B cell (primary cell): ENCODE data around the gene WDR26. TPM values are rescaled to one million over a fixed set of nuclear protein-coding genes. Genes with fewer than 3 reads are reported as not detected.
A peak's percentile ranks its signal among the peaks of the same experiment; 100 is the strongest.
"Not testable (repeated sequence)": the region's sequence is repeated elsewhere in the genome, so short reads cannot be mapped to it uniquely, and the experiment has no call there.

Experiments used
- ATAC-seq: fragments of 200-7000 bp; cut with Tn5 transposase; one replicate; pipeline ENCODE4 v1.10.0; 2021; ENCODE audit warnings: low read depth, mild to moderate bottlenecking, moderate number of reproducible peaks, moderate library complexity
- CTCF ChIA-PET: fragments of 350-600 bp; sonication (Branson Sonifier 250); formaldehyde crosslinking; loops from one replicate; lab custom pipeline; 2021; ENCODE audit warnings: antibody characterized with exemption, inconsistent platforms; lab: Charles Lee
- POLR2A ChIA-PET: fragments of 350-600 bp; sonication (Branson Sonifier 250); formaldehyde crosslinking; loops from one replicate; lab custom pipeline; 2021; ENCODE audit warnings: antibody characterized with exemption; lab: Charles Lee
- DNase-seq: peaks from one replicate; pipeline ENCODE4 v3.0.0; 2013
- H2AFZ ChIP-seq: 2 replicates; pipeline ENCODE4 v1.6.1; 2012; ENCODE audit warnings: mild to moderate bottlenecking, low read depth, low read length; ENCODE audit not compliant: insufficient read depth, poor library complexity, severe bottlenecking
- H3K27ac ChIP-seq, 2 donors: 1 replicate in 1 of 2; 2 replicates in 1 of 2; pipeline ENCODE4 v1.5.1; 2012 to 2013; ENCODE audit warnings: low read length in 2 of 2, mild to moderate bottlenecking in 2 of 2, moderate library complexity in 1 of 2
- H3K27me3 ChIP-seq, 4 experiments: fragments of 200-600 bp in 1 of 4; sonication (generic) in 1 of 4; replicated peaks in 1 of 4; 1 replicate in 2 of 4; 2 replicates in 2 of 4; pipeline versions ENCODE4 v1.6.1 to v1.7.0; 2013 to 2016; ENCODE audit warnings: low read length in 3 of 4, mild to moderate bottlenecking in 2 of 4, mixed read lengths in 1 of 4, moderate library complexity in 1 of 4; ENCODE audit not compliant: insufficient read depth in 4 of 4, control insufficient read depth in 3 of 4; ENCODE audit errors: control extremely low read depth in 1 of 4
- H3K36me3 ChIP-seq, 2 experiments: replicated peaks in 1 of 2; 1 replicate in 1 of 2; 2 replicates in 1 of 2; pipeline versions ENCODE4 v1.6.1 to v1.7.1; 2013; ENCODE audit warnings: low read length in 1 of 2; ENCODE audit not compliant: insufficient read depth in 2 of 2, control insufficient read depth in 1 of 2; ENCODE audit errors: control extremely low read depth in 1 of 2, extremely low read depth in 1 of 2
- H3K4me1 ChIP-seq, 2 donors: fragments of 200-600 bp in 1 of 2; sonication (generic) in 1 of 2; 1 replicate in 1 of 2; 2 replicates in 1 of 2; pipeline versions ENCODE4 v1.5.1 to v1.6.1; 2013 to 2017; ENCODE audit warnings: low read length in 2 of 2; ENCODE audit not compliant: control insufficient read depth in 2 of 2, insufficient read depth in 2 of 2
- H3K4me2 ChIP-seq: replicated peaks from 2 replicates; pipeline ENCODE3; 2012; ENCODE audit warnings: mild to moderate bottlenecking, low read depth, low read length; ENCODE audit not compliant: poor library complexity, severe bottlenecking
- H3K4me3 ChIP-seq, 5 experiments: fragments of 200-600 bp in 1 of 5; sonication (generic) in 1 of 5; 1 replicate in 3 of 5; 2 replicates in 2 of 5; pipeline versions ENCODE4 v1.5.1 to v1.7.0; 2011 to 2016; ENCODE audit warnings: low read length in 4 of 5, mild to moderate bottlenecking in 4 of 5, low read depth in 2 of 5, control low read depth in 1 of 5, moderate library complexity in 1 of 5; ENCODE audit not compliant: insufficient read depth in 1 of 5; ENCODE audit errors: control extremely low read depth in 1 of 5, extremely low read depth in 1 of 5
- H3K79me2 ChIP-seq: fragments of 200-600 bp; sonication (generic); one replicate; pipeline ENCODE4 v1.6.0; 2016; ENCODE audit warnings: low read length; ENCODE audit not compliant: control insufficient read depth, insufficient read depth
- H3K9ac ChIP-seq: fragments of 200-600 bp; sonication (generic); 2 replicates; pipeline ENCODE4 v1.6.1; 2017; ENCODE audit warnings: mild to moderate bottlenecking, low read length, moderate library complexity
- H3K9me3 ChIP-seq, 3 donors: one replicate each; pipeline versions ENCODE4 v1.6.1 to v1.7.1; 2013; ENCODE audit warnings: low read length in 2 of 3; ENCODE audit not compliant: control insufficient read depth in 2 of 3, insufficient read depth in 1 of 3; ENCODE audit errors: control extremely low read depth in 1 of 3
- H4K20me1 ChIP-seq: 2 replicates; pipeline ENCODE4 v1.6.0; 2012; ENCODE audit warnings: mild to moderate bottlenecking, low read length; ENCODE audit not compliant: insufficient read depth, control insufficient read depth, poor library complexity, severe bottlenecking
- H3K27ac Mint-ChIP-seq: one replicate; pipeline ENCODE4 v1.8.0; 2021; ENCODE audit warnings: mixed read lengths
- H3K27me3 Mint-ChIP-seq: one replicate; pipeline ENCODE4 v1.8.0; 2021; ENCODE audit warnings: mixed read lengths
- H3K4me1 Mint-ChIP-seq: one replicate; pipeline ENCODE4 v1.8.0; 2021; ENCODE audit warnings: mixed read lengths
- H3K4me3 Mint-ChIP-seq: one replicate; pipeline ENCODE4 v1.8.0; 2021; ENCODE audit warnings: mixed read lengths
- H3K9me3 Mint-ChIP-seq: one replicate; pipeline ENCODE4 v1.8.0; 2022; ENCODE audit warnings: mixed read lengths; ENCODE audit not compliant: insufficient read depth
- CTCF ChIP-seq: fragments of 200-600 bp; IDR thresholded peaks from one replicate; pipeline ENCODE4 v1.8.0; 2022; ENCODE audit warnings: antibody characterized with exemption, mild to moderate bottlenecking
- EZH2 ChIP-seq: IDR thresholded peaks from 2 replicates; pipeline ENCODE4 v1.6.1; 2012; ENCODE audit warnings: borderline replicate concordance, low read depth, mild to moderate bottlenecking, moderate library complexity, low read length; ENCODE audit not compliant: insufficient read depth, poor library complexity, severe bottlenecking
- WGBS: methylation state at CpG from one replicate; pipeline ENCODE4 v1.1.5; 2013; ENCODE audit warnings: missing lambda C conversion rate; ENCODE audit not compliant: insufficient coverage; 5-methylcytosine and 5-hydroxymethylcytosine counted together
- intact Hi-C: fragments of 100-400 bp; cut with micrococcal nuclease; formaldehyde crosslinking; loops from one replicate; pipeline ENCODE4 v1.10.0; 2022
- polyA plus RNA-seq: library from polyadenylated mRNA; depleted of rRNA; stranded (reverse); fragments of >200 nt; gene quantifications from 2 replicates; pipeline ENCODE4 v1.2.3, GENCODE V29; 2012
- total RNA-seq, 2 donors: library from RNA; stranded (reverse); fragments of 120-200 nt in 1 of 2; gene quantifications; 1 replicate in 1 of 2; 2 replicates in 1 of 2; pipeline versions ENCODE4 v1.2.3 to v1.2.4, GENCODE V29; 2013 to 2022

Gene WDR26
- total and polyA plus RNA-seq, 2 donors (not counting 1 experiment from before 2014, with no cell fraction given), result 35.7 to 108 TPM

DNA sequence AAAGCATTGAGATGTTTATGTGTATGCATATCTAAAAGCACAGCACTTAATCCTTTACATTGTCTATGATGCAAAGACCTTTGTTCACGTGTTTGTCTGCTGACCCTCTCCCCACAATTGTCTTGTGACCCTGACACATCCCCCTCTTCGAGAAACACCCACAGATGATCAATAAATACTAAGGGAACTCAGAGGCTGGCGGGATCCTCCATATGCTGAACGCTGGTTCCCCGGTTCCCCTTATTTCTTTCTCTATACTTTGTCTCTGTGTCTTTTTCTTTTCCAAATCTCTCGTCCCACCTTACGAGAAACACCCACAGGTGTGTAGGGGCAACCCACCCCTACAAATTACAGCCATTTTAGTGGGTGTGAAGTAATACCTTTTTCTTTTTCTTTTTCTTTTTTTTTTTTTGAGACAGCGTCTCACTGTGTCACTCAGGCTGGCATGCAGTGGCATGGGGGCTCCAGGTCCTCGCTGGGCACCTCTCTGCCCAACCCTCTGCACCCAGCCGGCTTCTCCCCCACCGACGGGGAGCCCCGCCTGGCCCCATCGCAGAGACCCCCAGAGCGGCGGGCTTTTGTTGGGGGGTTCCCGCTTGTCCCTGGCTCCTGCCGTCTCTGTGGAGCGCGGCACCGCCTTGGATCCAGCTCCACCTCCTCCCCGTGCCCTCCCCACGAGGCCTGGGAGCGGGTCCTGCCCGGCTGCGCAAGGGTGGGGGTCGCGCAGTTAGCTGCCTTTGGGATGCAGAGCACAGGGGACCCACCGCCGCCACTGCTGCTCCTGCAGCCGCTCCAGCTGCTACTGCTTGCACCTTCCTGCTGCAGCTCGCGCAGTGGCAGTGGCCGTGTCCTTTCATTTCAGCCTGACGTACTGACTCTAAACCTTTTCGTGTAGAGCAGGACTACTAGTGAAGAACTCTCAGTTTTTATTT lies 93.9 kb downstream of the WDR26 start:
- H4K20me1 ChIP-seq, H3K79me2 ChIP-seq, H3K36me3 ChIP-seq, intact Hi-C loops, H3K4me1 Mint-ChIP-seq, H3K27ac Mint-ChIP-seq, H3K9me3 Mint-ChIP-seq, H3K27ac ChIP-seq, H3K4me1 ChIP-seq, ATAC-seq, POLR2A ChIA-PET: not testable (repeated sequence)
- H3K4me3 ChIP-seq, result peak overlapping the region in 4 of 5 experiments; percentile 1 to 47 (median 38)
- peak; percentile 33 for DNase-seq
- WGBS, result 13% methylated on average over 24 of the region's 36 CpGs
- H3K27me3 ChIP-seq, result peaks cover 0 to 12% (median 7%) of the 10 kb centered on the region in 4 experiments
- H2AFZ ChIP-seq, result peak overlapping the region; percentile 79
- Mint-ChIP-seq H3K27me3 (peaks cover 15% of the 10 kb centered on the region), H3K4me3 (peak overlapping the region; percentile 76)
- peaks cover 4 to 29% (median 26%) of the 10 kb centered on the region in 3 donors for H3K9me3 ChIP-seq
- H3K9ac ChIP-seq, result peak overlapping the region; percentile 41
- CTCF ChIA-PET, result interaction anchor here (0.6 kb wide), 1 partner anchor 121 kb away, joined by 3 read pairs; no protein-coding TSS in a partner anchor
- peak overlapping the region; percentile 76 for H3K4me2 ChIP-seq

DNA sequence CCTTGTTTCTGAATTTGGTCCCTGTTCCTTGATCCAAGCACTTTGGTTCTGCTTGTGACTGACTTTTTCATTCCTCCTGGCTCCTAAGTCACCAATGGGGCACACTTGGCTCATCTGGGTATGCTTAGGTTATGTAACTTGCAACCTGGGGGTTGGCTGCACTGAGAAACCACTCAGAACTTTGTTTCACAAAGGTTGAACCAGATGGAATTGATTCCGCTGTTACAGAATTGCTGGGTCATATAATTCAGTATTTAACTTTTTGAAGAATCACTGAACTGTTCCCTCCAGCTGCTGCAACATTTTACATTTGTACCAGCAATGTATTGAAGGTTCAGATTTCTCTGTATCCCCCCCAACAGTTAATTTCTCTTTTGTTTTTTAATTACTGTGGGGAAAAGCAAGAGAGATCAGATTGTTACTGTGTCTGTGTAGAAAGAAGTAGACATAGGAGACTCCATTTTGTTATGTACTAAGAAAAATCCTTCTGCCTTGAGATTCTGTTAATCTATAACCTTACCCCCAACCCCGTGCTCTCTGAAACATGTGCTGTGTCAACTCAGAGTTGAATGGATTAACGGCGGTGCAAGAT lies 95.1 kb downstream of the WDR26 start:
- no peak overlapping the region for H3K4me3 ChIP-seq
- no peaks in the 10 kb centered on the region for H4K20me1 ChIP-seq
- H3K79me2 ChIP-seq, result no peaks in the 10 kb centered on the region
- H3K27ac ChIP-seq, result no peak overlapping the region
- H3K4me1 Mint-ChIP-seq, result peaks cover 5% of the 10 kb centered on the region
- intact Hi-C loops, result loop anchor here (10.0 kb wide), 2 partner anchors 95 to 495 kb away; partner anchors contain the start of gene TP53BP2
- H3K9me3 Mint-ChIP-seq, result no peaks in the 10 kb centered on the region
- CTCF ChIA-PET, result interaction anchor here (1.2 kb wide), 1 partner anchor 223 kb away, joined by 7 read pairs; no protein-coding TSS in a partner anchor
- POLR2A ChIA-PET, result no interaction called here
- no peak overlapping the region for H2AFZ ChIP-seq
- H3K9me3 ChIP-seq, result peaks cover 3 to 21% (median 19%) of the 10 kb centered on the region in 3 donors
- H3K27me3 ChIP-seq, result peaks cover 0 to 12% (median 7%) of the 10 kb centered on the region in 4 experiments
- H3K36me3 ChIP-seq, result no peaks in the 10 kb centered on the region
- WGBS, result no CpG with 5 or more reads among the region's 4 CpGs
- H3K27ac Mint-ChIP-seq, result no peak overlapping the region
- no peak overlapping the region for H3K4me2 ChIP-seq
- peaks cover 15% of the 10 kb centered on the region for H3K27me3 Mint-ChIP-seq
- peaks cover 4 to 7% of the 10 kb centered on the region in 2 donors for H3K4me1 ChIP-seq
- H3K9ac ChIP-seq, result no peak overlapping the region
- TF ChIP-seq EZH2 (no peak), CTCF (no peak)
- ATAC-seq (no peak), DNase-seq (no peak)
- no peak overlapping the region for H3K4me3 Mint-ChIP-seq
